Psoas muscle (tissue), 8 donors: ENCODE measurements around the gene TRAPPC2L. TPM values are rescaled to one million over a fixed set of nuclear protein-coding genes. Genes with fewer than 3 reads are reported as not detected.

Experiments
- ATAC-seq, 4 donors: fragments of 200-7000 bp; cut with Tn5 transposase; one replicate each; pipeline ENCODE4 v1.9.1; 2020; ENCODE audit warnings: moderate library complexity in 3 of 4, mild to moderate bottlenecking in 2 of 4
- DNase-seq, 2 donors: peaks; one replicate each; pipeline ENCODE4 v3.0.0-alpha.2; 2020
- H3K27ac ChIP-seq: fragments of 200-600 bp; one replicate; pipeline ENCODE4 v1.8.0; 2022
- H3K27me3 ChIP-seq, 3 donors: fragments of 200-600 bp in 1 of 3; one replicate each; pipeline versions ENCODE4 v1.6.1 to v1.8.0; 2013 to 2022; ENCODE audit warnings: low read length in 2 of 3, mild to moderate bottlenecking in 2 of 3, moderate library complexity in 1 of 3; ENCODE audit not compliant: insufficient read depth in 3 of 3
- H3K36me3 ChIP-seq, 2 donors: fragments of 200-600 bp in 1 of 2; one replicate each; pipeline versions ENCODE4 v1.6.1 to v1.8.0; 2013 to 2022; ENCODE audit warnings: low read depth in 1 of 2, mild to moderate bottlenecking in 1 of 2, moderate library complexity in 1 of 2; ENCODE audit not compliant: insufficient read depth in 1 of 2
- H3K4me1 ChIP-seq: fragments of 200-600 bp; one replicate; pipeline ENCODE4 v1.8.0; 2022
- H3K4me3 ChIP-seq: fragments of 200-600 bp; one replicate; pipeline ENCODE4 v1.8.0; 2022; ENCODE audit warnings: mild to moderate bottlenecking
- H3K9me3 ChIP-seq: fragments of 200-600 bp; one replicate; pipeline ENCODE4 v1.8.0; 2022
- CTCF ChIP-seq: fragments of 200-600 bp; IDR thresholded peaks from one replicate; pipeline ENCODE4 v1.8.0; 2022; ENCODE audit warnings: antibody characterized with exemption
- WGBS, 3 donors: extraction: QIAGEN DNeasy Blood & Tissue Kit; methylation state at CpG; one replicate each; pipeline versions ENCODE4 v1.1.6 to v1.1.7; 2013; 5-methylcytosine and 5-hydroxymethylcytosine counted together
- intact Hi-C, 2 donors: fragments of 100-400 bp; cut with DNase I; formaldehyde crosslinking; loops; one replicate each; pipeline versions ENCODE4 v1.11.0 to v1.14.2; 2022
- polyA plus RNA-seq, 3 donors: library from polyadenylated mRNA; stranded (reverse); fragments of 200-250 nt; gene quantifications; one replicate each; pipeline ENCODE4 v1.2.3, GENCODE V29; 2013
- total RNA-seq, 4 donors: library from RNA; stranded (reverse); fragmentation: NEBNext Ultra II Directional in 2 of 4; extraction: Animal tissue kit (Norgen Biotek cat#: 25700) in 2 of 4; gene quantifications; one replicate each; pipeline versions ENCODE4 v1.2.1 to v1.2.4, GENCODE V29; 2021 to 2023
- donor health status: healthy with polysubstance abuse.
- donor health status: DM: no; HTN: no; CAD: no; lungs with moderate emphysema.
- donor health status: Bipolar disorder and iron deficiency.
- donor health status: healthy.
- donor health status: DM: yes; HTN: yes; CAD: no.
- donor health status: DM: no; HTN: no; CAD: no.
- donor health status: DM: no; HTN: no; CAD: no.
- donor health status: DM: yes; HTN: yes; CAD: no.

The TRAPPC2L gene
- total and polyA plus RNA-seq, 7 donors, result 23.9 to 42.6 (median 38.6) TPM

GRCh38 chr16:88809068-88809675 lies 47.8 kb upstream of the TRAPPC2L start:
- ATAC-seq (no peak), DNase-seq (peak in 1 of 2 donors; percentile 51)
- peaks cover 13% of the 10 kb centered on the region for H3K4me1 ChIP-seq
- H3K36me3 ChIP-seq, result peaks cover 6 to 25% of the 10 kb centered on the region in 2 donors
- TF ChIP-seq CTCF, result no peak
- H3K27me3 ChIP-seq, result peaks cover 0 to 5% (median 0%) of the 10 kb centered on the region in 3 donors
- H3K4me3 ChIP-seq, result no peak overlapping the region
- no peak overlapping the region for H3K27ac ChIP-seq
- 86 to 90% (median 89%) methylated on average over 10 of the region's 10 CpGs for WGBS, 3 donors
- intact Hi-C loops, result no loop called here
- H3K9me3 ChIP-seq, result no peaks in the 10 kb centered on the region

GRCh38 chr16:88809676-88810165 lies 47.2 kb upstream of the TRAPPC2L start:
- no peaks in the 10 kb centered on the region for H3K9me3 ChIP-seq
- H3K27ac ChIP-seq, result no peak overlapping the region
- WGBS, 3 donors, result 72 to 81% (median 80%) methylated on average over 10 of the region's 10 CpGs
- TF ChIP-seq CTCF, result no peak
- no peak overlapping the region for H3K4me3 ChIP-seq
- no peak for ATAC-seq
- DNase-seq, result peak; percentile 11 to 45
- H3K27me3 ChIP-seq, result peaks cover 0 to under 1% (median 0%) of the 10 kb centered on the region in 3 donors
- intact Hi-C loops, result loop anchor here (5.0 to 10.0 kb wide), 5 partner anchors 48 to 408 kb away; partner anchors contain the start of genes ACSF3 (in 2 of the 2), GALNS (in 1 of the 2), TRAPPC2L (in 1 of the 2) and ZNF778 (in 1 of the 2)
- H3K36me3 ChIP-seq, result peaks cover 6 to 25% of the 10 kb centered on the region in 2 donors
- H3K4me1 ChIP-seq, result peaks cover 13% of the 10 kb centered on the region

GRCh38 chr16:88810166-88810911 lies 46.6 kb upstream of the TRAPPC2L start:
- ATAC-seq, result no peak
- WGBS, 3 donors, result 36 to 46% (median 40%) methylated on average over 12 of the region's 12 CpGs
- DNase-seq, result peak in 1 of 2 donors; percentile 56
- H3K36me3 ChIP-seq, result peaks cover 6 to 25% of the 10 kb centered on the region in 2 donors
- peak overlapping the region; percentile 93 for H3K27ac ChIP-seq
- peak overlapping the region; percentile 88 for H3K4me3 ChIP-seq
- no peak for TF ChIP-seq CTCF
- peaks cover 13% of the 10 kb centered on the region for H3K4me1 ChIP-seq
- H3K27me3 ChIP-seq, result no peaks in the 10 kb centered on the region
- intact Hi-C loops, result loop anchor here (5.0 to 10.0 kb wide), 5 partner anchors 47 to 407 kb away; partner anchors contain the start of genes ACSF3 (in 2 of the 2), GALNS (in 1 of the 2), TRAPPC2L (in 1 of the 2) and ZNF778 (in 1 of the 2)
- H3K9me3 ChIP-seq, result no peaks in the 10 kb centered on the region

- Histone ChIP-seq H3K27me3 (no peaks in the 10 kb centered on the region), H3K4me1 (peaks cover 13% of the 10 kb centered on the region), H3K27ac (peak overlapping the region; percentile 93), H3K4me3 (peak overlapping the region; percentile 88), H3K9me3 (no peaks in the 10 kb centered on the region), H3K36me3 (peaks cover 6 to 25% of the 10 kb centered on the region in 2 donors)
- ATAC-seq, result peak; percentile 76 to 84 (median 79)
- intact Hi-C loops, result loop anchor here (5.0 to 10.0 kb wide), 5 partner anchors 46 to 406 kb away; partner anchors contain the start of genes ACSF3 (in 2 of the 2), GALNS (in 1 of the 2), TRAPPC2L (in 1 of the 2) and ZNF778 (in 1 of the 2)
- TF ChIP-seq CTCF, result no peak
- WGBS, 3 donors, result 3 to 6% (median 5%) methylated on average over 52 to 65 of the region's 65 CpGs
- DNase-seq, result peak; percentile 86 to 91
Measured at GRCh38 chr16:88810912-88811768, 45.8 kb upstream of the TRAPPC2L start.
